BLaER1 treated with 17β-estradiol and CSF1 and Interleukin-3, amounts not matched to agents 10 nM and 100 nM (cell line): ENCODE data around the gene BTBD2.
A peak's percentile ranks its signal among the peaks of the same experiment; 100 is the strongest.

Source experiments
- H3K27ac ChIP-seq, 11 experiments: shearing (Covaris generic); formaldehyde crosslinking; 2 replicates each; pipeline ENCODE4 v1.8.1; 2022
- H3K27me3 ChIP-seq, 11 experiments: shearing (Covaris generic); formaldehyde crosslinking; 2 replicates each; pipeline ENCODE4 v1.8.1; 2022
- H3K36me3 ChIP-seq, 11 experiments: shearing (Covaris generic); formaldehyde crosslinking; 2 replicates each; pipeline ENCODE4 v1.8.1; 2022
- H3K4me1 ChIP-seq, 10 experiments: shearing (Covaris generic); formaldehyde crosslinking; 2 replicates each; pipeline ENCODE4 v1.8.1; 2022
- H3K4me2 ChIP-seq, 11 experiments: shearing (Covaris generic); formaldehyde crosslinking; 2 replicates each; pipeline ENCODE4 v1.8.1; 2022
- H3K4me3 ChIP-seq, 10 experiments: shearing (Covaris generic); formaldehyde crosslinking; 2 replicates each; pipeline ENCODE4 v1.8.1; 2022
- H3K9ac ChIP-seq, 11 experiments: shearing (Covaris generic); formaldehyde crosslinking; 2 replicates each; pipeline ENCODE4 v1.8.1; 2022
- H3K9me3 ChIP-seq, 11 experiments: shearing (Covaris generic); formaldehyde crosslinking; replicated peaks in 1 of 11; 2 replicates each; pipeline ENCODE4 v1.8.1; 2022
- H4K20me1 ChIP-seq, 11 experiments: shearing (Covaris generic); formaldehyde crosslinking; 2 replicates each; pipeline ENCODE4 v1.8.1; 2022
- Cebpa-rat ChIP-seq, 11 experiments: shearing (Covaris generic); IDR thresholded peaks; 2 replicates each; pipeline ENCODE4 v1.8.1; 2022

Gene BTBD2

DNA sequence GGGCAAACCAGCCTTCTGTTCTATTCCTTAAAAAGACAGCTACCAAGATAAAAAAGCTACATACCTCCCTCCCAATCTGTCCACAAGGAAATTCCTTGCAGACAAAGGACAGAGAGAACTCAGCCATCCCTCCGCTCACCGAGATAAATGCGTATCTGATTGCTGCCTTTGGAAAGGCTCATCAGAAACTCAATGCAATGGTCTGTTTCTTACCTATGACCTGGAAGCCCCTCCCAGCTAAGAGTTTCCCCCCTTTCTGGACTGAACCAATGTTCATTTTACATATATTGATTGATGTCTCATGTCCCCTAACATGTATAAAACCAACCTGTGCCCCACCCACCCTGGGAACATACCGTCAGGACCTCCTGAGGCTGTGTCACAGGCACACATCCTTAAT, 11.6 kb downstream of the BTBD2 start:
- TF ChIP-seq Cebpa-rat (IDR thresholded peaks at IDR 0.05), result no peak
- Histone ChIP-seq H3K4me1 (peaks cover 0 to 19% (median 6%) of the 10 kb centered on the region in 10 experiments; a peak in 8 of 20 replicates), H4K20me1 (peaks cover 5 to 69% (median 29%) of the 10 kb centered on the region in 11 experiments; a peak in 16 of 22 replicates), H3K4me2 (no peak overlapping the region), H3K27me3 (no peaks in the 10 kb centered on the region), H3K9ac (no peak overlapping the region), H3K9me3 (peaks cover 0 to 6% (median 0%) of the 10 kb centered on the region in 11 experiments; a peak in 1 of 22 replicates), H3K36me3 (peaks cover 35 to 68% (median 50%) of the 10 kb centered on the region in 11 experiments), H3K4me3 (no peak overlapping the region), H3K27ac (no peak overlapping the region)

DNA sequence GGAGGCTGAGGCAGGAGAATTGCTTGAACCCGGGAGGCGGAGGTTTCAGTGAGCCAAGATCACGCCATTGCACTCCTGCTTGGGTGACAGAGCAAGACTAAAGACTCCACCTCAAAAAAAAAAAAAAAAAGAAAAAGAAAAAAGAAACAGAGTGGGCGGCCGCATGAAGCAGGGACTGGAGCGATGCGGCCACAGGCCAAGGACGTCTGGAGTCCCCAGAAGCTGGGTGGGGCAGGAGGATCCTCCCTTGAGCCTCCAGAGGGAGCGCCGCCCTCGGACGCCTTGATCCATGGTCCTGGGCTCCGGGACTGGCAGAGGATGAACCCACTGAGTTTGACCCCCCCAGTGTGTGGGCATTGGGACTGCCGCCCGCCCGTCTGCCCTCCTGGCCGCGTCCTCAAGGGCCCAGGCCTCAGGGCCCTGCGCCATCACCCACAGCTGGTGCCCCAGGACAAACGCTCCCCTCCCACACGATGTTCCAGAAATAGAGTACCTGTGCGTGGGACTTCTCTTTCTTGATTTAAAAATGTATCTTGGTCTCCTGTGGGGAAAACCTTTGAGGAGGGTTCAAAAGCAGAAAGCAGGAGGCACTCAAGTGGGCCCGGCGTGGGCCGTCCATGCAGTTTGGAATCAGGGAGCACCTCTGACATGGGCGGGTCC, 15.5 kb downstream of the BTBD2 start:
- Histone ChIP-seq H3K4me2 (no peak overlapping the region), H3K9ac (0 out of 22 replicates have a peak overlapping the region, but pooled peaks of 1 of the 11 experiments have one; percentile 10), H4K20me1 (peaks cover 13 to 57% (median 26%) of the 10 kb centered on the region in 11 experiments; a peak in 16 of 22 replicates), H3K4me1 (no peaks in the 10 kb centered on the region), H3K4me3 (no peak overlapping the region), H3K36me3 (peaks cover 59 to 96% (median 82%) of the 10 kb centered on the region in 11 experiments), H3K9me3 (peaks cover 0 to 23% (median 16%) of the 10 kb centered on the region in 11 experiments; a peak in 14 of 22 replicates), H3K27me3 (no peaks in the 10 kb centered on the region), H3K27ac (no peak overlapping the region)
- TF ChIP-seq Cebpa-rat (IDR thresholded peaks at IDR 0.05), result no peak

DNA sequence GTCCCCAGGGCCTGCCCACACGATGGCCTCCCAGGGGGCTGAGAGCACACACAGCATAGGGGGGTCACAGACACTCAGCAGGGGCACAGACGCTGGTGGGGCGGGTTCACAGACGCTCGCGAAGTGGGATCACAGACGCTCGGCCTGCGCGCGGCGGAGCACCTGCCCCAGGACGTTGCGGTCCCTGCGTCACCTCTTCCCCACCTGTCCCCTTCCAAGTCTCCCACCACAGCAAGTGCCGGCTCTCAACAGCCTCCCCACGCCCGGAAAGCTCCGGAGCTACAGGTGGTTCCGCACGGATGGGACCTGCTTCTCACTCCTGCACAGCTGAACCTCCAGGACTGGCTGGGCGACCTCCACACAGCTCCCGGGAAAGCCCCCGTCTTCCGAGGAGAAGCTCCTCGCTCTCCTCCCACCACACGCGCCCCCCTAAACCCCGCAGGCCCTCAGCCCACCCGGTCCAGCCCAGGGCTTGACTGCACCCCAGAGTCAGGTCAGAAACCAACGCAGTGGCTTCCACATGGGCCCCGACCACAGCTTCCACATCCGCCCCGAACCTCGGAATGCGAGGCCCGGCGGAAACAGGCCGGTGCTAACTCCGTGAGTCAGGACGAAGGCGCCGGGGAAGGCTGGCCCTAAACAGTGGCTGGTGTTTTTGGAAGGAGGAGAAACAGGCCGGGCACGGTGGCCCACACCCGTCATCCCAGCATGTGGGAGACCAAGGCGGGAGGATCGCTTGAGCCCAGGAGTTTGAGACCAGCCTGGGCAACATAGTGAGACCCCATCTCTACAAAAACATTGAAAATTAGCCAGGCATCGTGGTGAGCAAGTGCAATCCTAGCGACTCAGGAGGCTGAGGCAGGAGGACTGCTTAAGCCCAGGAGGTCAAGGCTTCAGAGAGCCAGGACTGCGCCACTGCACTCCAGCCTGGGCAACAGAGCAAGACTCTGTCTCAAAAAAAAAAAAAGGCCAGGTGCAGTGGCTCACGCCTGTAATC, 16.5 kb downstream of the BTBD2 start:
- Histone ChIP-seq H3K27me3 (no peaks in the 10 kb centered on the region), H4K20me1 (peaks cover 13 to 61% (median 26%) of the 10 kb centered on the region in 11 experiments; a peak in 16 of 22 replicates), H3K9me3 (peaks cover 0 to 20% (median 16%) of the 10 kb centered on the region in 11 experiments; a peak in 14 of 22 replicates), H3K4me2 (no peak overlapping the region), H3K4me1 (no peaks in the 10 kb centered on the region), H3K27ac (no peak overlapping the region), H3K9ac (no peak overlapping the region), H3K36me3 (peaks cover 59 to 98% (median 86%) of the 10 kb centered on the region in 11 experiments), H3K4me3 (no peak overlapping the region)
- no peak for TF ChIP-seq Cebpa-rat (IDR thresholded peaks at IDR 0.05)

- no peak overlapping the region for H3K27ac ChIP-seq
- no peak for TF ChIP-seq Cebpa-rat (IDR thresholded peaks at IDR 0.05)
- peaks cover 61 to 97% (median 89%) of the 10 kb centered on the region in 11 experiments for H3K36me3 ChIP-seq
- H3K9ac ChIP-seq, result no peak overlapping the region
- peaks cover 0 to 20% (median 16%) of the 10 kb centered on the region in 11 experiments; a peak in 14 of 22 replicates for H3K9me3 ChIP-seq
- H4K20me1 ChIP-seq, result peaks cover 13 to 50% (median 26%) of the 10 kb centered on the region in 11 experiments; a peak in 16 of 22 replicates
- no peaks in the 10 kb centered on the region for H3K27me3 ChIP-seq
- no peak overlapping the region for H3K4me3 ChIP-seq
- H3K4me2 ChIP-seq, result no peak overlapping the region
- H3K4me1 ChIP-seq, result no peaks in the 10 kb centered on the region
These were observed 17.9 kb downstream of the BTBD2 start for GRCh38 chr19:1997353-1998233.

DNA sequence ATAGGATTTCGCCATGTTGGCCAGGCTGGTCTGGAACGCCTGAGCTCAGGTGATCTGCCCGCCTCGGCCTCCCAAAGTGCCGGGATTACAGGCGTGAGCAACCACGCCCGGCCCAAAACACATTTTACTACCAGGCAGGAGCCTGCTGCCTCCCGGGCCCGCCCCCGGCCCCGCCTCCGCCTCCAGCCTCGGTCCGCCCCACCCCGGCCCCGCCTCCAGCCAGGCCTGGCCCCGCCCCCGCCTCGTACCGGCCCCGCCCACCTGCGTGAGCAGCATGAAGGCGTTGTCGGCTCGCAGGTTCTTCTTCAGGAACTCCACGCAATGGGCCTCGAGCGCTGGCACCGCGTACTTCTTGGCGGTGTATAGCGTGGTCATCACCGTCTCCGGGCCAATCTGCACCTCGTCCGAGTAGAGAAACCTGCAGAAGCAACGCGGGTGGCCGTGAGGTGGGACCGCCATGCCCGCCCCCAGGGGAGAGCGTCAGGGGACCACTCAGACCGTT, 22.7 kb downstream of the BTBD2 start:
- H3K4me3 ChIP-seq, result no peak overlapping the region
- no peak overlapping the region for H3K4me2 ChIP-seq
- H4K20me1 ChIP-seq, result peaks cover 11 to 50% (median 40%) of the 10 kb centered on the region in 11 experiments; a peak in 17 of 22 replicates
- peaks cover 0 to 20% (median 16%) of the 10 kb centered on the region in 11 experiments; a peak in 14 of 22 replicates for H3K9me3 ChIP-seq
- TF ChIP-seq Cebpa-rat (IDR thresholded peaks at IDR 0.05), result no peak
- H3K27ac ChIP-seq, result no peak overlapping the region
- peaks cover 68 to 97% (median 94%) of the 10 kb centered on the region in 11 experiments for H3K36me3 ChIP-seq
- no peaks in the 10 kb centered on the region for H3K27me3 ChIP-seq
- no peaks in the 10 kb centered on the region for H3K4me1 ChIP-seq
- no peak overlapping the region for H3K9ac ChIP-seq

GRCh38 chr19:1991018-1991913, 24.2 kb downstream of the BTBD2 start:
- TF ChIP-seq Cebpa-rat (IDR thresholded peaks at IDR 0.05), result no peak
- no peak overlapping the region; a peak in 1 of 22 replicates for H3K27ac ChIP-seq
- no peaks in the 10 kb centered on the region for H3K27me3 ChIP-seq
- no peaks in the 10 kb centered on the region for H3K4me1 ChIP-seq
- peaks cover 65 to 95% (median 92%) of the 10 kb centered on the region in 11 experiments for H3K36me3 ChIP-seq
- H3K9me3 ChIP-seq, result peaks cover 0 to 5% (median 4%) of the 10 kb centered on the region in 11 experiments; a peak in 13 of 22 replicates
- peaks cover 4 to 56% (median 42%) of the 10 kb centered on the region in 11 experiments; a peak in 17 of 22 replicates for H4K20me1 ChIP-seq
- peak overlapping the region in 1 of 11 experiments; percentile 19; a peak in 2 of 22 replicates for H3K9ac ChIP-seq
- H3K4me3 ChIP-seq, result no peak overlapping the region
- no peak overlapping the region for H3K4me2 ChIP-seq

GRCh38 chr19:1990230-1991017, 25.1 kb downstream of the BTBD2 start:
- no peak for TF ChIP-seq Cebpa-rat (IDR thresholded peaks at IDR 0.05)
- Histone ChIP-seq H3K27ac (no peak overlapping the region; a peak in 1 of 22 replicates), H3K9ac (no peak overlapping the region; a peak in 1 of 22 replicates), H3K9me3 (no peaks in the 10 kb centered on the region), H4K20me1 (peaks cover 4 to 65% (median 50%) of the 10 kb centered on the region in 11 experiments; a peak in 17 of 22 replicates), H3K27me3 (no peaks in the 10 kb centered on the region), H3K4me2 (no peak overlapping the region), H3K4me1 (no peaks in the 10 kb centered on the region), H3K36me3 (peaks cover 67 to 95% (median 92%) of the 10 kb centered on the region in 11 experiments), H3K4me3 (no peak overlapping the region)
